ENCODE results near the gene TRIM5.

Gene TRIM5

GRCh38 chr11:5625281-5625680 lies 59.6 kb downstream of the TRIM5 start:
- no peak for DNase-seq

DNA sequence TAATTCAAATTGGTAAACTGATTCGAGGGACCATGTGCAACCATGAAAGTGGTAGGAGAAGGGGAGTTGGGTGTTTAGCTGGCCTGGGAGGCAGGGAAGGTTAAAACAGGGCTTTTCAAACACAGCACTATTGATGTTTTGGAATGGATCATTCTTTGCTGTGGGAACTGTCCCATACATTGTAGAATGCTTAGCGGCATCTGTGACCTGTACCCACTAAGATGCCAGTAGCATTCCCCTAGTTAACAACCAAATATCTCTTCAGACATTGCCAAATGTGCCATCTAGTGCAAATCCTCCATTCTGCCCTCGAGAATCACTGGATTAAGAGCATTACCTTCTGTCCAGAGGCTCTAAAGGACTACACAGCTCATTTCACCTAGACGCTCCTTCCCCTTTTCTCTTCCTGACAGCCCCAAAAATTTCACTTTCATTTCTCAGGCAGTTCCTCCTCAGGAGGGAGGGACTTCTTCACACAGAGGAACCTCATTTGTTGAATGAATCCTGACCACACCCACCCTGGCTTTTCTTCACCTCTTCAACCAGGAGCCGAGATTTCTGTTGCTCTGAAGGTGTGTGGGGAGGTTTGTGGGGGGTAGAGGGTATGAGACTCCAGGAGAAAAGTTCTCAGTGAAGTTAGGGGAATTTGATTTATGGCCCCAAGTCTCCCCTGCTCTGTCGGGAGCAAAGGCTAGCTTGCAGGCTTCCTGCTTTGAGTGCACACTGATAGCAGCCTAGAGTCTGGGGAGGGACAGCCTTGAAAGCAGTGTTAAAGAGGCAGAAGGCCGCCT lies 60.2 kb downstream of the TRIM5 start, which contains the start of gene TRIM34:
TRIM34 (plus strand) TSS at position 513 of the 791 bp plus-strand sequence. CDS start 7,331 bp downstream, outside the sequence.
- DNase-seq, result peak in 15 of 56 donors; percentile 1 to 34 (median 8)

GRCh38 chr11:5622802-5623201 lies 62.1 kb downstream of the TRIM5 start:
- DNase-seq, result no peak

DNA sequence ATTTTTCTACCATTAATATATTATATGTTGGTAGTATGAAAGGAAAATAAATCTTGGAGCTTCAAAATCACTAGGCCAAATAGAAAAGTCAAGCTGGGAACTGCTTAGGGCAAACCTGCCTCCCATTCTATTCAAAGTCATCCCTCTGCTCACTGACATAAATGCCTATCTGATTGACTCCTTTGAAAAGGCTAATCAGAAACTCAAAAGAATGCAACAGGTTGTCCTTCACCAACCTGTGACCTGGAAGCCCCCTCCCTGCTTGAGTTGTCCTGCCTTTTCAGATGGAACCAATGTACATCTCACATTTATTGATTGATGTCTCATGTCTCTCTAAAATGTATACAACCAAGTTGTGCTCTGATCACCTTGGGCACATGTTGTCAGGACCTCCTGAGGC lies 63.3 kb downstream of the TRIM5 start:
- no peak for DNase-seq

DNA sequence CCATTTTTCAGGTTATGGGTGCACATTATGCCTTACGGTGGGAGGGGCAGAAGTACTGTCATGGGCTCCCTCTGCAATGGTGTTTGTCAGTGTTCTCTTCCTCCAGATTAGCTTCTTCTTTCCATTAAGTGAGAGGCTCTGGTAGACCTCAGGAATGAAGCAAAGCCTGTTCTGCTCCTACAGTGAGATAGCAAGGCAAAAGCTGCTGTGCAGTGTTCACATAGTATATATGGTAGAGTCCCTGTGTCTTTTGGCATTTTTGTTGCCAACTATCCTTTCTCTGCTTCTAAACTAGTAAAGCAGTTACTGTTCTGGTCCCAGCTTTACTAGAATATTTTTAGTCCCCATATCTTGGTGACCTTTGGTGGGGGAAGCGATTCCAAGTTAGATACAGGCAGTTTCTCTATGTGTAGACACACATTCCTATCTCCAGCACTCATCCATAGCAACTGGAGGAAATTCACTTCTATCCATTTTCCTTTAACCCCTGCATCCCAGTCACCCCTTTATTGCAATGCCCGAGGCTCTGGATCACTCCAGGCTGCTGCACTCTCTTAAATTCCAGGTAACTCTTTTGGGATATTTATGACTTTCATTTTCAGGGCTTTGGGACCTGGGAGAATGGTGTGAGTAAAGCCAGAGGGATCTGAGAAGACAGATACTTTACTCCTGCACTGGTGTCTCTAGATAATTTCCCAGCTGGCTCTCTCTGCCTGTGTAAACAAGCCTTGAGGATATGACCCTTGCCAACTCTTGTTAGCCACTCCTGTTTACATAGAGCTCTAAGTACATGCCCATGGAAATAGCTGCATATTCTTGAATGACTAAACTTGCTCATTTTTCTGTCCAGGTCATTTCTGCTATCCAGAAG lies 64.0 kb downstream of the TRIM5 start:
- no peak for DNase-seq

DNA sequence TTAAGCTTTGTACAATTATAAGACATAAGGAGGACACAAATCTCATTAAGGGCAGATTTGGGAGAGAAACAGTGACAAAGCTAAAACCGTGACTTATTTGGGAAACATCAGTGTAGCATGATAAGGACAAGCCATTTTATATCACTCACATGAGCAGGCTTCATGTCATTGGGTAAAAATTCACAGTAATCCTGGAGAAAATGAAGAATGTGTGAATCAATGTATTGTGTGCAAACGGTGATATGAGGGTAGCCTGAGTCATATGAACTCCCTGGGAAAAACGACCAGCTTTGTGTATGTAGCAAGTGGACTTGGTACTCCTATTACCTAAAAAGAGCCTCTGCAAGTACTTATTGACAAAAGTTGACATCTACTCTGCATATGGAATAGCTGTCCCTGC lies 66.1 kb downstream of the TRIM5 start:
- no peak for DNase-seq

Data from nucleus accumbens (tissue), 56 donors.